HEK293 (cell line): ENCODE results near the gene RFTN1.

Experiments used
- CTCF ChIA-PET: fragments of 350-600 bp; formaldehyde crosslinking; extraction: SDS; loops from one replicate; lab custom pipeline; 2021; ENCODE audit warnings: antibody characterized with exemption; lab: Yijun Ruan, JAX
- POLR2A ChIA-PET: fragments of 300-600 bp; formaldehyde crosslinking; extraction: SDS; loops from one replicate; lab custom pipeline; 2020; ENCODE audit warnings: antibody characterized with exemption, inconsistent platforms; lab: Yijun Ruan, JAX
- H3K27ac ChIP-seq: fragments of 200-500 bp; sonication (Bioruptor generic); 2 replicates; pipeline ENCODE4 v1.5.1; 2014; ENCODE audit warnings: low read depth, low read length, control low read depth, inconsistent platforms; ENCODE audit errors: extremely low read depth
- H3K36me3 ChIP-seq, 2 experiments: fragments of 200-500 bp in 1 of 2; sonication (Bioruptor generic) in 1 of 2; 1 replicate in 1 of 2; 2 replicates in 1 of 2; pipeline ENCODE4 v1.5.1; 2014 to 2017; ENCODE audit warnings: inconsistent platforms in 2 of 2, low read length in 2 of 2; ENCODE audit not compliant: control insufficient read depth in 2 of 2, insufficient read depth in 1 of 2
- H3K4me1 ChIP-seq: fragments of 200-500 bp; sonication (Bioruptor generic); 2 replicates; pipeline ENCODE4 v1.5.1; 2014; ENCODE audit warnings: mild to moderate bottlenecking, low read length, inconsistent platforms; ENCODE audit not compliant: control insufficient read depth, insufficient read depth
- H3K4me3 ChIP-seq: 2 replicates; pipeline ENCODE4 v1.5.1; 2011; ENCODE audit warnings: low read depth, mild to moderate bottlenecking, control low read depth, low read length, moderate library complexity
- H3K9me3 ChIP-seq: fragments of 200-500 bp; sonication (Bioruptor generic); 2 replicates; pipeline ENCODE4 v1.5.1; 2014; ENCODE audit warnings: low read depth, low read length, inconsistent platforms; ENCODE audit not compliant: control insufficient read depth, insufficient read depth
- BCL11A ChIP-seq: fragments of 450-650 bp; formaldehyde crosslinking; IDR thresholded peaks from 2 replicates; pipeline ENCODE4 v1.5.1; 2016; ENCODE audit warnings: low read depth, missing biosample characterization, missing genetic modification characterization
- GLI2 ChIP-seq: fragments of 450-650 bp; formaldehyde crosslinking; IDR thresholded peaks from 2 replicates; pipeline ENCODE4; 2017; ENCODE audit warnings: missing biosample characterization, missing genetic modification characterization, low read depth, borderline replicate concordance
- GLIS1 ChIP-seq: fragments of 450-650 bp; formaldehyde crosslinking; IDR thresholded peaks from 2 replicates; pipeline ENCODE4 v1.5.1; 2016; ENCODE audit warnings: missing biosample characterization, missing genetic modification characterization
- GLIS2 ChIP-seq: fragments of 450-650 bp; formaldehyde crosslinking; IDR thresholded peaks from 2 replicates; pipeline ENCODE4 v1.5.1; 2016; ENCODE audit warnings: missing biosample characterization, missing genetic modification characterization
- KLF16 ChIP-seq: fragments of 450-650 bp; formaldehyde crosslinking; IDR thresholded peaks from 2 replicates; pipeline ENCODE4 v1.5.1; 2017; ENCODE audit warnings: missing biosample characterization, missing genetic modification characterization
- KLF9 ChIP-seq: fragments of 450-650 bp; formaldehyde crosslinking; IDR thresholded peaks from 2 replicates; pipeline ENCODE4 v1.5.1; 2016; ENCODE audit warnings: missing biosample characterization, missing genetic modification characterization, low read depth
- PRDM1 ChIP-seq: fragments of 450-650 bp; formaldehyde crosslinking; IDR thresholded peaks from 2 replicates; pipeline ENCODE4; 2016; ENCODE audit warnings: missing biosample characterization, missing genetic modification characterization
- PRDM2 ChIP-seq: fragments of 450-650 bp; formaldehyde crosslinking; IDR thresholded peaks from 2 replicates; pipeline ENCODE4 v1.5.1; 2016; ENCODE audit warnings: missing biosample characterization, missing genetic modification characterization, borderline replicate concordance
- SALL2 ChIP-seq: fragments of 450-650 bp; formaldehyde crosslinking; IDR thresholded peaks from 2 replicates; pipeline ENCODE4 v1.5.0; 2017; ENCODE audit warnings: missing biosample characterization, mild to moderate bottlenecking, missing genetic modification characterization, borderline replicate concordance
- SCRT1 ChIP-seq: fragments of 450-650 bp; formaldehyde crosslinking; IDR thresholded peaks from 2 replicates; pipeline ENCODE4 v1.5.1; 2016; ENCODE audit warnings: missing biosample characterization, missing genetic modification characterization, borderline replicate concordance
- YY2 ChIP-seq: fragments of 450-650 bp; formaldehyde crosslinking; IDR thresholded peaks from 2 replicates; pipeline ENCODE4 v1.5.1; 2016; ENCODE audit warnings: missing biosample characterization, missing genetic modification characterization
- ZBTB17 ChIP-seq: fragments of 450-650 bp; formaldehyde crosslinking; IDR thresholded peaks from 2 replicates; pipeline ENCODE4 v1.5.1; 2016; ENCODE audit warnings: missing biosample characterization, missing genetic modification characterization
- ZNF146 ChIP-seq: fragments of 450-650 bp; formaldehyde crosslinking; IDR thresholded peaks from 2 replicates; pipeline ENCODE4 v1.5.1; 2016; ENCODE audit warnings: missing biosample characterization, missing genetic modification characterization
- ZNF16 ChIP-seq: fragments of 450-650 bp; formaldehyde crosslinking; IDR thresholded peaks from 2 replicates; pipeline ENCODE4 v1.5.1; 2016; ENCODE audit warnings: low read depth, missing biosample characterization, missing genetic modification characterization
- ZNF175 ChIP-seq: fragments of 450-650 bp; formaldehyde crosslinking; IDR thresholded peaks from 2 replicates; pipeline ENCODE4 v1.5.1; 2016; ENCODE audit warnings: missing biosample characterization, missing genetic modification characterization
- ZNF416 ChIP-seq: fragments of 450-650 bp; formaldehyde crosslinking; IDR thresholded peaks from 2 replicates; pipeline ENCODE4 v1.5.1; 2016; ENCODE audit warnings: missing biosample characterization, missing genetic modification characterization
- ZNF449 ChIP-seq: fragments of 450-650 bp; formaldehyde crosslinking; IDR thresholded peaks from 2 replicates; pipeline ENCODE4 v1.5.1; 2017; ENCODE audit warnings: missing biosample characterization, mild to moderate bottlenecking, missing genetic modification characterization, moderate library complexity
- ZNF473 ChIP-seq: fragments of 450-650 bp; formaldehyde crosslinking; IDR thresholded peaks from 2 replicates; pipeline ENCODE4 v1.5.1; 2017; ENCODE audit warnings: missing biosample characterization, missing genetic modification characterization
- ZNF48 ChIP-seq: fragments of 450-650 bp; formaldehyde crosslinking; IDR thresholded peaks from 2 replicates; pipeline ENCODE4 v1.5.1; 2016; ENCODE audit warnings: missing biosample characterization, missing genetic modification characterization
- ZNF513 ChIP-seq: fragments of 450-650 bp; IDR thresholded peaks from 2 replicates; pipeline ENCODE4 v1.5.1; 2018; ENCODE audit warnings: missing biosample characterization, missing genetic modification characterization
- ZNF555 ChIP-seq: fragments of 450-650 bp; formaldehyde crosslinking; conservative IDR thresholded peaks from 2 replicates; pipeline ENCODE4 v1.5.1; 2017; ENCODE audit warnings: missing biosample characterization, mild to moderate bottlenecking, missing genetic modification characterization, inconsistent platforms
- ZNF600 ChIP-seq: fragments of 450-650 bp; formaldehyde crosslinking; IDR thresholded peaks from 2 replicates; pipeline ENCODE4 v1.5.1; 2016; ENCODE audit warnings: missing biosample characterization, missing genetic modification characterization
- ZNF701 ChIP-seq: fragments of 450-650 bp; formaldehyde crosslinking; IDR thresholded peaks from 2 replicates; pipeline ENCODE4 v1.5.1; 2016; ENCODE audit warnings: missing biosample characterization, missing genetic modification characterization
- ZNF768 ChIP-seq: fragments of 450-650 bp; formaldehyde crosslinking; IDR thresholded peaks from 2 replicates; pipeline ENCODE4 v1.5.1; 2018; ENCODE audit warnings: missing biosample characterization, mild to moderate bottlenecking, missing genetic modification characterization
- ZNF785 ChIP-seq: fragments of 450-650 bp; formaldehyde crosslinking; IDR thresholded peaks from 2 replicates; pipeline ENCODE4 v1.5.1; 2016; ENCODE audit warnings: missing biosample characterization, missing genetic modification characterization
- ZNF830 ChIP-seq: fragments of 450-650 bp; IDR thresholded peaks from 2 replicates; pipeline ENCODE4 v1.5.0; 2018; ENCODE audit warnings: missing biosample characterization, missing genetic modification characterization, low read depth, mild to moderate bottlenecking, moderate library complexity

The RFTN1 gene

GRCh38 chr3:16485395-16485992 lies 28.0 kb downstream of the RFTN1 start (continued):
- TF ChIP-seq GLIS1: no peak
- TF ChIP-seq SCRT1 (tag by site-specific recombination): no peak
- no peak for TF ChIP-seq ZNF600 (tag by site-specific recombination)
- TF ChIP-seq BCL11A: no peak
- no peak for TF ChIP-seq SALL2 (tag by site-specific recombination)
- TF ChIP-seq ZNF473: no peak
- no peak for TF ChIP-seq GLI2 (tag by site-specific recombination)
- TF ChIP-seq YY2 (tag by site-specific recombination): no peak
- no peak for TF ChIP-seq GLIS2
- no peak for TF ChIP-seq ZBTB17 (tag by site-specific recombination)
- no peak for TF ChIP-seq ZNF768 (tag by site-specific recombination)
- no peak for TF ChIP-seq ZNF555 (tag by site-specific recombination)
- no peak for TF ChIP-seq ZNF785

- Histone ChIP-seq H3K4me3 (no peak overlapping the region), H3K36me3 (peaks cover 0 to 4% of the 10 kb centered on the region in 2 experiments; a peak in 1 of 3 replicates), H3K27ac (no peak overlapping the region), H3K4me1 (peaks cover 31% of the 10 kb centered on the region)
- POLR2A ChIA-PET: no interaction called here
- TF ChIP-seq KLF9 (tag by site-specific recombination) (no peak), ZNF16 (tag by site-specific recombination) (no peak), ZNF701 (no peak), ZNF146 (tag by site-specific recombination) (0 out of 2 replicates have a peak, but pooled peaks have one; percentile 10), ZNF416 (tag by site-specific recombination) (no peak), PRDM1 (tag by site-specific recombination) (no peak)
- TF ChIP-seq, all 188 proteins: peak for 1
- H3K9me3 ChIP-seq: no peaks in the 10 kb centered on the region
- CTCF ChIA-PET: interaction anchor here (0.7 kb wide), 1 partner anchor 65 kb away, joined by 6 read pairs; no protein-coding TSS in a partner anchor
These were observed 28.5 kb downstream of the RFTN1 start for GRCh38 chr3:16484984-16485383.

- Histone ChIP-seq H3K4me3 (no peak overlapping the region), H3K9me3 (no peaks in the 10 kb centered on the region), H3K27ac (no peak overlapping the region), H3K4me1 (peaks cover 34% of the 10 kb centered on the region), H3K36me3 (peaks cover 0 to 2% of the 10 kb centered on the region in 2 experiments; a peak in 1 of 3 replicates)
- no peak for TF ChIP-seq ZNF830 (tag by site-specific recombination)
- TF ChIP-seq ZNF48: no peak
- no peak for TF ChIP-seq ZNF449 (tag by site-specific recombination)
- no peak for TF ChIP-seq ZNF175 (tag by site-specific recombination)
- TF ChIP-seq GLI2 (tag by site-specific recombination): no peak
- TF ChIP-seq ZNF513 (tag by site-specific recombination): no peak
- no peak for TF ChIP-seq PRDM2 (tag by site-specific recombination)
- no peak for TF ChIP-seq KLF16 (tag by site-specific recombination)
- POLR2A ChIA-PET: no interaction called here
- CTCF ChIA-PET: interaction anchor here (0.7 to 0.8 kb wide), 2 partner anchors 11 to 66 kb away, joined by 5 to 6 read pairs; no protein-coding TSS in a partner anchor
These were observed 29.3 kb downstream of the RFTN1 start for GRCh38 chr3:16484216-16484615.
